ENCODE results near the gene TAF7L. TPM values are rescaled to one million over a fixed set of nuclear protein-coding genes. Genes with fewer than 3 reads are reported as not detected.

Gene TAF7L
- total RNA-seq, 3 donors from 2014 or later = 0.29 to 0.41 TPM; not detected in 1

GRCh38 chrX:101219864-101220346 is 71.2 kb downstream of the TAF7L start:
- TF ChIP-seq CTCF (IDR thresholded peaks at IDR 0.05) = no peak
- no peaks in the 10 kb centered on the region for H3K9me3 ChIP-seq
- no peaks in the 10 kb centered on the region for H3K4me1 ChIP-seq (ENCODE audit: low read depth)
- H3K4me3 ChIP-seq = no peak overlapping the region
- H3K36me3 ChIP-seq (ENCODE audit: low read depth) = no peaks in the 10 kb centered on the region
- intact Hi-C loops (cut with DNase I, micrococcal nuclease) = no loop called here
- ATAC-seq (peak; percentile 44), DNase-seq (no peak)

DNA sequence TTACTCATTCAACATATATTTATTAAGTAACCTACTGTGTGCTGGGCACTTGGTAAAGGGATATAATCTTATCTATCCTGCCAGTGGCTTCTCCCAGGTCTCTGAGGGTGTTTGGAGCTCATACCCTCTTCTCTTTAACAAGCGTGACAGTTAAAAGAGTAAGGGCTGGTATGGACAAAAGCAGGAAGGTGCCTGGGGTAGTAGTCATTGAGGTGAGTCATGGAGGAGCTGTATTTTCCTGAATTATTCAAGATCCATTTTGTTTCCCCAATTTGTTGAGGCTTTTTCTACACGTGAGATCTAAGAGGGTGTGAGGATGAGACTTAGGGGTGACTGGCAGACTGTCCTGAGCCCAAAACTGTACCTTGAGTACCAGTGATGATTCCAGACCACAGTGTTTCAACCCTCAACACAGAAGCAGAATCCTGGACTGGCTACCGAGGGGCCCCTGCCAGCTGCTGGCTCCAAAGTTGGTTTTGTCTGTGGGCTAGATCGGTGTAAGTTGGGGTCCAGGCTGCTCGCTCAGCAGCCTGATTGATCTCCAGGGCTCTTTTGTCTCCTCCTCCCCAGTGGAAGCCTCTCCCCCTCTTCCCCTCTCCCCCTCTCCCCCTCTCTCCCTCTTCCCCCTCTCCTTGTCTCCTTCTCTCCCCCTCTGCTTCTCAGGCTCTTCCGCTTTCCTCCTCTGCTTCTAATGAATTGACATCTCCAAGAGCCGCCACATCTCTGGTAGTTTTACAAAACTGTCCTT is 71.8 kb downstream of the TAF7L start, which contains the start of gene DRP2:
Gene DRP2, plus strand, starts transcription at position 671 of the 748 bp plus-strand sequence. CDS start 11,862 bp downstream, outside the sequence.
- no peaks in the 10 kb centered on the region for H3K4me1 ChIP-seq (ENCODE audit: low read depth)
- H3K4me3 ChIP-seq = no peak within 1 kb of the TSS
- H3K9me3 ChIP-seq = no peaks in the 10 kb centered on the region
- ATAC-seq = no peak
- intact Hi-C loops (cut with DNase I, micrococcal nuclease) = no loop called here
- DNase-seq = no peak
- no peak for TF ChIP-seq CTCF (IDR thresholded peaks at IDR 0.05)
- no peaks in the 10 kb centered on the region for H3K36me3 ChIP-seq (ENCODE audit: low read depth)

Other genes starting within 250 kb of the TAF7L start
- 10 to 100 TPM; 21.9 to 29.4 (median 26.7) TPM for gene TRMT2B, start 239.2 kb downstream of the TAF7L start, total RNA-seq
- gene TMEM35A, start 212.5 kb downstream of the TAF7L start, total RNA-seq = 10 to 100 TPM in 1 of 3 donors, 1 to 10 TPM in 2; 1.4 to 40.6 (median 3.0) TPM
- gene CENPI, start 193.1 kb downstream of the TAF7L start, total RNA-seq = 1 to 10 TPM; 2.2 to 6.9 (median 2.8) TPM
- gene DRP2, start 71.5 kb downstream of the TAF7L start, total RNA-seq = 1 to 10 TPM in 1 of 3 donors, under 1 TPM in 2; 0.23 to 6.0 (median 0.70) TPM
- gene TIMM8A, start 57.4 kb upstream of the TAF7L start, total RNA-seq = 10 to 100 TPM; 13.6 to 17.7 (median 13.9) TPM
- 1 to 10 TPM; 1.8 to 5.6 (median 5.0) TPM for gene BTK, start 94.9 kb upstream of the TAF7L start, total RNA-seq
- gene RPL36A, start 99.7 kb upstream of the TAF7L start, total RNA-seq = 100 to 1,000 TPM; 125 to 181 (median 167) TPM
- gene GLA, start 116.6 kb upstream of the TAF7L start, total RNA-seq = 10 to 100 TPM; 17.7 to 26.9 (median 21.1) TPM
- 10 to 100 TPM; 43.6 to 65.0 (median 60.7) TPM for gene HNRNPH2, start 116.9 kb upstream of the TAF7L start, total RNA-seq
- gene ARMCX4, start 194.1 kb upstream of the TAF7L start, total RNA-seq = 10 to 100 TPM in 2 of 3 donors, 1 to 10 TPM in 1; 7.9 to 22.0 (median 15.7) TPM